Measurements from ENCODE around the gene YIF1A. TPM values are rescaled to one million over a fixed set of nuclear protein-coding genes. Genes with fewer than 3 reads are reported as not detected.

The YIF1A gene
- total RNA-seq, 2 experiments from 2014 or later = 57.2 to 73.4 TPM

DNA sequence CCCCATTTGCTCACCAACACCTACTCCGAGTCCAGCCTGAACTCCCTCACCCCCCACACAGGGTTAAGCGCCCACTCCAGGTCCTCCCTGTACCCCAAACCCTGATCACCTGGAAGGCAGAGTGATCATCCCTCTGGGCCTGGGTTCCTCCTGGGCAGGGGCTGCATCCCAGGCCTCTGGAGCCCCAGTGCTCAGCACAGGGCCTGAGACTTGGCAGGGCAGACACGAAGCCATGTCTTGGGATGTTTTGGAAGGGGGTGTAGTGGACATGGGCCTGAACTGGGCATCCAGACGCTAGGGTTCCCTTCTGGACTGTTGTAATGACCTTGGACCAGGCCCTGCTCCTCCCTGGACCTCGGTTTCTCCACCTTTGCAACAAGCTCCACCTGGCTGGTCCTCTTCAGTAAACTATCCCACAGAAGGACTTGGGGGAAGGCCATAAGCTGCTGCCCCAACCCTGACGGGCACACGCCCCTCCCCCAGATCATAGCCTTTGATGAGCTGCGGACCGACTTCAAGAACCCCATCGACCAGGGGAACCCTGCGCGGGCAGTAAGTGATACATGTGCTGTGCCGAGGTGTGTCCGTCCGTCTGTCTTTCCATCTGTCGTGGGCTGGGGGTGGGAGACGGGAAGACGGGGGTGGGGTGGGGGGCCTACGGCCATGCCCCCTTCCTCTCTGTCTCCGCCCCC, 7.0 kb downstream of the YIF1A start:
- no TSS peak for BruUV-seq (replicated peaks)
- Histone ChIP-seq H3K79me2 (ENCODE audit: insufficient read depth, low read depth, low read length) (no peaks in the 10 kb centered on the region), H3K4me3 (ENCODE audit: low read depth, low read length, poor library complexity, severe bottlenecking) (no peak overlapping the region), H2AFZ (ENCODE audit: low read length) (no peak overlapping the region), H3K27ac (ENCODE audit: low read depth, low read length, poor library complexity, severe bottlenecking) (no peak overlapping the region), H3K36me3 (ENCODE audit: insufficient read depth, low read length) (peaks cover 15% of the 10 kb centered on the region; the same call in 1 of the 2 replicates), H3K9me3 (ENCODE audit: low read length) (no peaks in the 10 kb centered on the region), H3K4me1 (ENCODE audit: insufficient read depth, low read length, poor library complexity, severe bottlenecking) (peaks cover 43% of the 10 kb centered on the region), H3K4me2 (ENCODE audit: low read length) (peak overlapping the region; percentile 56), H3K9me2 (ENCODE audit: insufficient read depth, low read length) (no peaks in the 10 kb centered on the region), H4K20me1 (ENCODE audit: insufficient read depth, low read length) (no peaks in the 10 kb centered on the region)
- ChIA-PET POLR2A (interaction anchor here (1.1 kb wide), 1 partner anchor 21 kb away, joined by 3 read pairs; no protein-coding TSS in a partner anchor), CTCF (ENCODE audit: unreplicated experiment) (no interaction called here)
- no peak for DNase-seq (ENCODE audit: low spot score)
- TF ChIP-seq, protein P1, sequence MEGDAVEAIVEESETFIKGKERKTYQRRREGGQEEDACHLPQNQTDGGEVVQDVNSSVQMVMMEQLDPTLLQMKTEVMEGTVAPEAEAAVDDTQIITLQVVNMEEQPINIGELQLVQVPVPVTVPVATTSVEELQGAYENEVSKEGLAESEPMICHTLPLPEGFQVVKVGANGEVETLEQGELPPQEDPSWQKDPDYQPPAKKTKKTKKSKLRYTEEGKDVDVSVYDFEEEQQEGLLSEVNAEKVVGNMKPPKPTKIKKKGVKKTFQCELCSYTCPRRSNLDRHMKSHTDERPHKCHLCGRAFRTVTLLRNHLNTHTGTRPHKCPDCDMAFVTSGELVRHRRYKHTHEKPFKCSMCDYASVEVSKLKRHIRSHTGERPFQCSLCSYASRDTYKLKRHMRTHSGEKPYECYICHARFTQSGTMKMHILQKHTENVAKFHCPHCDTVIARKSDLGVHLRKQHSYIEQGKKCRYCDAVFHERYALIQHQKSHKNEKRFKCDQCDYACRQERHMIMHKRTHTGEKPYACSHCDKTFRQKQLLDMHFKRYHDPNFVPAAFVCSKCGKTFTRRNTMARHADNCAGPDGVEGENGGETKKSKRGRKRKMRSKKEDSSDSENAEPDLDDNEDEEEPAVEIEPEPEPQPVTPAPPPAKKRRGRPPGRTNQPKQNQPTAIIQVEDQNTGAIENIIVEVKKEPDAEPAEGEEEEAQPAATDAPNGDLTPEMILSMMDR (conservative IDR thresholded peaks at IDR 0.05; ENCODE audit: low read length) = no peak
- no peak for TF ChIP-seq EZH2phosphoT487 (IDR thresholded peaks at IDR 0.05; ENCODE audit: borderline replicate concordance, low read depth, low read length)
- intact Hi-C loops (cut with micrococcal nuclease; ENCODE audit: unreplicated experiment) = loop anchor here (1.0 kb wide), 2 partner anchors 13 to 60 kb away; no protein-coding TSS in a partner anchor

DNA sequence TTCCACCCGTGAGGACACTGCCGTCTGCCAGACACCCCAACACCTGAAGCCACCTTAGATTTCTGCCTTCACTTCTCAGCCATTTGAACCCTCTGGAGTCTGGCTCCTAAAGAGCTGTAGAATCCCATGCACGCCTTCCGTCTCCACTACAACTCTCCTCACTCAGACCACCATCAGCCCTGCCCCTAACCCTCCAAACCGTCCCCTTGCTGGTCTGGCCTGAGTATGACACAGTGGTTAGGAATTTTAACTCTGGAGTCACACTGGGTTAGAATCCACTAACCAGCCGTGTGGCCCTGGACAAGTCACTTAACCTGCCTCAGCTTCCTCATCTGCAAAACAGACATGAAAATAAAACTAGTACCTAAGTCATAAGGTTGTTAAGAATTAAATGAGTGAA, 7.9 kb downstream of the YIF1A start:
- Histone ChIP-seq H3K9me2 (ENCODE audit: insufficient read depth, low read length) (no peaks in the 10 kb centered on the region), H3K4me1 (ENCODE audit: insufficient read depth, low read length, poor library complexity, severe bottlenecking) (peaks cover 43% of the 10 kb centered on the region), H3K4me2 (ENCODE audit: low read length) (no peak overlapping the region), H3K27ac (ENCODE audit: low read depth, low read length, poor library complexity, severe bottlenecking) (no peak overlapping the region), H4K20me1 (ENCODE audit: insufficient read depth, low read length) (no peaks in the 10 kb centered on the region), H3K79me2 (ENCODE audit: insufficient read depth, low read depth, low read length) (no peaks in the 10 kb centered on the region), H3K4me3 (ENCODE audit: low read depth, low read length, poor library complexity, severe bottlenecking) (no peak overlapping the region), H3K36me3 (ENCODE audit: insufficient read depth, low read length) (peaks cover 20% of the 10 kb centered on the region; the same call in 1 of the 2 replicates), H3K9me3 (ENCODE audit: low read length) (no peaks in the 10 kb centered on the region), H2AFZ (ENCODE audit: low read length) (no peak overlapping the region)
- ChIA-PET POLR2A (no interaction called here), CTCF (ENCODE audit: unreplicated experiment) (no interaction called here)
- no peak for DNase-seq (ENCODE audit: low spot score)
- BruUV-seq (replicated peaks) = no TSS peak
- intact Hi-C loops (cut with micrococcal nuclease; ENCODE audit: unreplicated experiment) = no loop called here
- TF ChIP-seq, protein P1 (conservative IDR thresholded peaks at IDR 0.05; ENCODE audit: low read length) = no peak
- TF ChIP-seq EZH2phosphoT487 (IDR thresholded peaks at IDR 0.05; ENCODE audit: borderline replicate concordance, low read depth, low read length) = no peak

DNA sequence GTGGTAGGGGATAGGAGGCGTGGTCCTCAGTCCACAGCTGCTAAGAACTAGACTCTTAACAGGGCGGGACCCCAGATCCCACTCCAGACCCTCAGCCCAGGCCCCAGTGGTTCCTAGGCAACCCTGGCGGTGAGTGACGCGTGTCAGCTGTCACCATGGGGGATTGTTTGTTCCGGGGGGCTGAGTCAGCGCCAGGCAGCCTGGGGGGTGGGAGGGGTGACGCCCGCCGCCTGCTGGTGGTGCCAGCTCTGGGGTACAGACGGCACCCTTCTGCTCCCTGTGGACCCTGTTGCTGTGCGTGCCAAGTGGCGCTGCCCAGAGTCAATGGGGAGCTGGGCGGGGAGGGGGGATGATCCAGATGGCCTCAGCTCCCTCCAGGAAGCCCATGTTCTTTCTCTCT, 8.5 kb downstream of the YIF1A start:
- H3K27ac ChIP-seq (ENCODE audit: low read depth, low read length, poor library complexity, severe bottlenecking) = no peak overlapping the region
- DNase-seq (ENCODE audit: low spot score) = no peak
- no peak overlapping the region for H3K4me2 ChIP-seq (ENCODE audit: low read length)
- intact Hi-C loops (cut with micrococcal nuclease; ENCODE audit: unreplicated experiment) = no loop called here
- ChIA-PET CTCF (ENCODE audit: unreplicated experiment) (no interaction called here), POLR2A (interaction anchor here (0.8 kb wide), 1 partner anchor 32 kb away, joined by 3 read pairs; no protein-coding TSS in a partner anchor)
- H4K20me1 ChIP-seq (ENCODE audit: insufficient read depth, low read length) = no peaks in the 10 kb centered on the region
- BruUV-seq (replicated peaks) = no TSS peak
- H3K4me3 ChIP-seq (ENCODE audit: low read depth, low read length, poor library complexity, severe bottlenecking) = no peak overlapping the region
- H3K4me1 ChIP-seq (ENCODE audit: insufficient read depth, low read length, poor library complexity, severe bottlenecking) = peaks cover 43% of the 10 kb centered on the region
- TF ChIP-seq, protein P1 (conservative IDR thresholded peaks at IDR 0.05; ENCODE audit: low read length) = no peak
- no peak for TF ChIP-seq EZH2phosphoT487 (IDR thresholded peaks at IDR 0.05; ENCODE audit: borderline replicate concordance, low read depth, low read length)
- peaks cover 24% of the 10 kb centered on the region; the same call in 1 of the 2 replicates for H3K36me3 ChIP-seq (ENCODE audit: insufficient read depth, low read length)
- H3K9me3 ChIP-seq (ENCODE audit: low read length) = no peaks in the 10 kb centered on the region
- no peaks in the 10 kb centered on the region for H3K9me2 ChIP-seq (ENCODE audit: insufficient read depth, low read length)
- H2AFZ ChIP-seq (ENCODE audit: low read length) = no peak overlapping the region
- no peaks in the 10 kb centered on the region for H3K79me2 ChIP-seq (ENCODE audit: insufficient read depth, low read depth, low read length)
